SK-N-SH treated with all-trans-retinoic acid at 6 μM for 48 hours (cell line): ENCODE results near the gene GRIN1.

Experiments
- ATAC-seq: fragments of 200-7000 bp; cut with Tn5 transposase; 3 replicates; pipeline ENCODE4 v1.9.1; 2020; ENCODE audit warnings: mild to moderate bottlenecking, moderate library complexity
- ARNTL ChIP-seq: fragments of 450-650 bp; formaldehyde crosslinking; IDR thresholded peaks from 2 replicates; pipeline ENCODE4 v1.5.0; 2020; ENCODE audit warnings: low read depth, mild to moderate bottlenecking, moderate library complexity, borderline replicate concordance
- BACH2 ChIP-seq: fragments of 250-450 bp; sonication (Bioruptor Pico); IDR thresholded peaks from 2 replicates; pipeline ENCODE4 v1.9.0; 2021; ENCODE audit warnings: mild to moderate bottlenecking, borderline replicate concordance
- CSDC2 ChIP-seq: fragments of 250-450 bp; sonication (Bioruptor Pico); IDR thresholded peaks from 2 replicates; pipeline ENCODE4 v1.5.0; 2020; ENCODE audit warnings: mild to moderate bottlenecking, moderate library complexity
- ESRRG ChIP-seq: fragments of 250-450 bp; sonication (Bioruptor Pico); IDR thresholded peaks from 2 replicates; pipeline ENCODE4 v1.6.1; 2021; ENCODE audit warnings: mild to moderate bottlenecking
- GLIS3 ChIP-seq: fragments of 250-450 bp; sonication (Bioruptor Pico); IDR thresholded peaks from 2 replicates; pipeline ENCODE4 v1.5.0; 2020; ENCODE audit warnings: mild to moderate bottlenecking, moderate library complexity
- ISL1 ChIP-seq: fragments of 250-450 bp; sonication (Bioruptor Pico); IDR thresholded peaks from 2 replicates; pipeline ENCODE4 v2.1.2; 2022; ENCODE audit warnings: mild to moderate bottlenecking, moderate library complexity
- OSR1 ChIP-seq: fragments of 250-450 bp; sonication (Bioruptor Pico); IDR thresholded peaks from 2 replicates; pipeline ENCODE4 v1.8.0; 2022; ENCODE audit warnings: moderate library complexity, mild to moderate bottlenecking, inconsistent platforms
- PPARA ChIP-seq: fragments of 250-450 bp; sonication (Bioruptor Pico); IDR thresholded peaks from 2 replicates; pipeline ENCODE4 v1.5.0; 2020; ENCODE audit warnings: mild to moderate bottlenecking, borderline replicate concordance
- SNAI2 ChIP-seq: fragments of 250-450 bp; sonication (Bioruptor Pico); IDR thresholded peaks from 2 replicates; pipeline ENCODE4 v1.5.0; 2020; ENCODE audit warnings: mild to moderate bottlenecking, moderate library complexity
- TCF4 ChIP-seq: fragments of 250-450 bp; sonication (Bioruptor Pico); IDR thresholded peaks from 2 replicates; pipeline ENCODE4 v1.8.0; 2021; ENCODE audit warnings: mild to moderate bottlenecking, moderate library complexity, borderline replicate concordance
- ZC3H10 ChIP-seq: fragments of 250-450 bp; sonication (Bioruptor Pico); IDR thresholded peaks from 2 replicates; pipeline ENCODE4 v1.5.1; 2021; ENCODE audit warnings: mild to moderate bottlenecking, moderate library complexity
- ZFP3 ChIP-seq: fragments of 250-450 bp; sonication (Bioruptor Pico); IDR thresholded peaks from 2 replicates; pipeline ENCODE4 v1.5.0; 2020; ENCODE audit warnings: mild to moderate bottlenecking, moderate library complexity
- ZNF565 ChIP-seq: fragments of 450-650 bp; formaldehyde crosslinking; conservative IDR thresholded peaks from 2 replicates; pipeline ENCODE4 v1.5.0; 2020; ENCODE audit warnings: low read depth, mild to moderate bottlenecking, moderate library complexity
- ZNF8 ChIP-seq: fragments of 450-650 bp; formaldehyde crosslinking; IDR thresholded peaks from 2 replicates; pipeline ENCODE4 v1.5.0; 2020; ENCODE audit warnings: mild to moderate bottlenecking, moderate library complexity
- TF ChIP-seq, protein P1 (sequence below): fragments of 250-450 bp; sonication (Bioruptor Pico); IDR thresholded peaks from 2 replicates; pipeline ENCODE4 v1.8.0; 2020; ENCODE audit warnings: mild to moderate bottlenecking, moderate library complexity, borderline replicate concordance
- TF ChIP-seq, protein P2 (sequence below): fragments of 250-450 bp; sonication (Bioruptor Pico); IDR thresholded peaks from 2 replicates; pipeline ENCODE4 v1.8.0; 2021; ENCODE audit warnings: low read depth, mild to moderate bottlenecking, moderate library complexity, borderline replicate concordance
- TF ChIP-seq, protein P3 (sequence below): fragments of 250-450 bp; sonication (Bioruptor Pico); IDR thresholded peaks from 2 replicates; pipeline ENCODE4 v1.5.1; 2021; ENCODE audit warnings: mild to moderate bottlenecking, moderate library complexity
- TF ChIP-seq, protein P4 (sequence below): fragments of 250-450 bp; sonication (Bioruptor Pico); IDR thresholded peaks from 2 replicates; pipeline ENCODE4 v1.5.1; 2020; ENCODE audit warnings: low read depth, mild to moderate bottlenecking, moderate library complexity

The GRIN1 gene

DNA sequence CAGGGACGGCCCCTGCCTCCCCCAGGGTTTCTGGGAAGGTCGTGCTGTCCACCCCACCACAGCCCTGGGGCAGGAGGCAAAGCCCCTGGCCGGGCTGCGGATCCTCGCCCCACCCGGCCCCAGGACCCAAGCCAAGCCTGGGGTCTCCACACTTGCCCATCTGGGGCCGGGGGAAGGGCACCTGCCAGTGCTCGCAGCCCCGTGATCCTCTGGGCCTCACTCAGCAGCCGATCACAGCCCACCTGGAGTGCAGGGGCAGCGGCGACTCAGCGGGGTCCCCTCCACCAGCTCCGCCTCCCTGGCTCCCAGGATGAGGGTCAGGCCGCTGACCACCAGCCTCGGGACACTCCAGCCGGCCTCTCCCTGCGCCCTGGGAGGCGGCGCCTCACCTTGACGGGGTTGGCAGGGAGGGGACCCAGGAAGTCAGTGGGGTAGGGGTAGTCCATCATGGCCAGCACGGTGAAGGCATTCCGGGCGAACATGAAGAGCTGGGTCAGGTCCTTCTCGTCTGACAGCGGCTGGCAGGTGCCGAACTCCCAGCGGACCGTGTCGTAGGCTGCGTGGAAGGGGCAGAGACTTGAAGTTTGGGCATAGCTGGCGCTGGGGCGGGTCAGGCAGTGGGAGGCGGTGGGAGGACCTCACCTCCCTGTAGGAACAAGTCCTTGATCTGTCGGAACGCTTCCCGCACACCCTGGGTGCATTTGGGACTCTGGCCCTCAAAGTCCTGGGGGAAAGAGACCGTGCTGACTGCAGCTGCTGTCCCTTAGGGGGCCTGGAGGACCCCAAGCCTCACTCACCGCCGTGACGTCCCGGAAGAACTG lies 26.2 kb upstream of the GRIN1 start:
- TF ChIP-seq ZNF565 (CRISPR knock-in tag) (no peak), ISL1 (CRISPR knock-in tag) (no peak), OSR1 (CRISPR knock-in tag) (no peak), BACH2 (CRISPR knock-in tag) (no peak), ZC3H10 (CRISPR knock-in tag) (no peak), ESRRG (no peak), CSDC2 (no peak)
- TF ChIP-seq, protein P1, sequence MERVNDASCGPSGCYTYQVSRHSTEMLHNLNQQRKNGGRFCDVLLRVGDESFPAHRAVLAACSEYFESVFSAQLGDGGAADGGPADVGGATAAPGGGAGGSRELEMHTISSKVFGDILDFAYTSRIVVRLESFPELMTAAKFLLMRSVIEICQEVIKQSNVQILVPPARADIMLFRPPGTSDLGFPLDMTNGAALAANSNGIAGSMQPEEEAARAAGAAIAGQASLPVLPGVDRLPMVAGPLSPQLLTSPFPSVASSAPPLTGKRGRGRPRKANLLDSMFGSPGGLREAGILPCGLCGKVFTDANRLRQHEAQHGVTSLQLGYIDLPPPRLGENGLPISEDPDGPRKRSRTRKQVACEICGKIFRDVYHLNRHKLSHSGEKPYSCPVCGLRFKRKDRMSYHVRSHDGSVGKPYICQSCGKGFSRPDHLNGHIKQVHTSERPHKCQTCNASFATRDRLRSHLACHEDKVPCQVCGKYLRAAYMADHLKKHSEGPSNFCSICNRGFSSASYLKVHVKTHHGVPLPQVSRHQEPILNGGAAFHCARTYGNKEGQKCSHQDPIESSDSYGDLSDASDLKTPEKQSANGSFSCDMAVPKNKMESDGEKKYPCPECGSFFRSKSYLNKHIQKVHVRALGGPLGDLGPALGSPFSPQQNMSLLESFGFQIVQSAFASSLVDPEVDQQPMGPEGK (CRISPR knock-in tag): no peak
- TF ChIP-seq, protein P2, sequence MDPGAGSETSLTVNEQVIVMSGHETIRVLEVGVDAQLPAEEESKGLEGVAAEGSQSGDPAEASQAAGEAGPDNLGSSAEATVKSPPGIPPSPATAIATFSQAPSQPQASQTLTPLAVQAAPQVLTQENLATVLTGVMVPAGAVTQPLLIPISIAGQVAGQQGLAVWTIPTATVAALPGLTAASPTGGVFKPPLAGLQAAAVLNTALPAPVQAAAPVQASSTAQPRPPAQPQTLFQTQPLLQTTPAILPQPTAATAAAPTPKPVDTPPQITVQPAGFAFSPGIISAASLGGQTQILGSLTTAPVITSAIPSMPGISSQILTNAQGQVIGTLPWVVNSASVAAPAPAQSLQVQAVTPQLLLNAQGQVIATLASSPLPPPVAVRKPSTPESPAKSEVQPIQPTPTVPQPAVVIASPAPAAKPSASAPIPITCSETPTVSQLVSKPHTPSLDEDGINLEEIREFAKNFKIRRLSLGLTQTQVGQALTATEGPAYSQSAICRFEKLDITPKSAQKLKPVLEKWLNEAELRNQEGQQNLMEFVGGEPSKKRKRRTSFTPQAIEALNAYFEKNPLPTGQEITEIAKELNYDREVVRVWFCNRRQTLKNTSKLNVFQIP (CRISPR knock-in tag): no peak
- ATAC-seq: no peak

DNA sequence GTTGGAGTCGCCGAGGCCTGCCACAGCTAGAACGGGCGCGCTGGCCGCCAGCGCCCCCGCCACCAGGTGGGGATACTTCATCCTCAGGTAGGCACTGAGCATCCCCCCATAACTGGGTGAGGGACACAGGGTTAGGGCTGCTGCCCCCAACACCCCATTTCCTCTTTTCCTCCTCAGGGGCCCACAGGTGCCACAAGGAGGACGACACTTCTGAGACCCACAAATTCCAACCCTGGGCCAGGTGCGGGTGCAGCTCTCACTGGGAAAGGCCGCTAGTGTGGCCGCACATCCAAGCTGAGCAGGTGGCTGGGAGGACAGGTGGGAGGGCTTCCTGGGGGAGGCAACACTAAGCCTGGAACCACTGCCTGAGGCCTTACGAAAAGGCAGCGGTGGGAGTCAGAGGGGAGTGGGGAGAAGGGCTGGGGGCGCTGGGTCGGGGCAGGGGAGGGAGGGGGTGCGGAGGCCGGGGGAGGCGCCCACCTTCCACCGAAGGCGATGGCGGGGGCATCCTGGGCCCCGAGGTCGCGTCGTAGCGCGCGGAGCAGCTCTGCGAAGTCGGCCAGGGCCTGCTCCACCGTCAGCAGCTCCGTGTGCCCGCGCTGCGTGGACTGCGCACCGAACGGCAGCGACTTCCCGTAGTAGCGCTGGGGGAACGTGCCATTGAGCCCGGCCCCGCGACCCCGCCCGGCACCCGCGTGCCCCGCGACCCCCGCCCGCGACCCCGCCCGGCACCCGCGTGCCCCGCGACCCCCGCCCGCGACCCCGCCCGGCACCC lies 25.4 kb upstream of the GRIN1 start:
- no peak for ATAC-seq
- TF ChIP-seq ZFP3 (CRISPR knock-in tag) (no peak), ZC3H10 (CRISPR knock-in tag) (no peak), ZNF8 (no peak), OSR1 (CRISPR knock-in tag) (no peak), TCF4 (CRISPR knock-in tag) (no peak), ESRRG (no peak), GLIS3 (CRISPR knock-in tag) (no peak), ARNTL (no peak), PPARA (CRISPR knock-in tag) (no peak), SNAI2 (CRISPR knock-in tag) (no peak), ISL1 (CRISPR knock-in tag) (no peak), ZNF565 (CRISPR knock-in tag) (no peak), CSDC2 (no peak)
- TF ChIP-seq, protein P3, sequence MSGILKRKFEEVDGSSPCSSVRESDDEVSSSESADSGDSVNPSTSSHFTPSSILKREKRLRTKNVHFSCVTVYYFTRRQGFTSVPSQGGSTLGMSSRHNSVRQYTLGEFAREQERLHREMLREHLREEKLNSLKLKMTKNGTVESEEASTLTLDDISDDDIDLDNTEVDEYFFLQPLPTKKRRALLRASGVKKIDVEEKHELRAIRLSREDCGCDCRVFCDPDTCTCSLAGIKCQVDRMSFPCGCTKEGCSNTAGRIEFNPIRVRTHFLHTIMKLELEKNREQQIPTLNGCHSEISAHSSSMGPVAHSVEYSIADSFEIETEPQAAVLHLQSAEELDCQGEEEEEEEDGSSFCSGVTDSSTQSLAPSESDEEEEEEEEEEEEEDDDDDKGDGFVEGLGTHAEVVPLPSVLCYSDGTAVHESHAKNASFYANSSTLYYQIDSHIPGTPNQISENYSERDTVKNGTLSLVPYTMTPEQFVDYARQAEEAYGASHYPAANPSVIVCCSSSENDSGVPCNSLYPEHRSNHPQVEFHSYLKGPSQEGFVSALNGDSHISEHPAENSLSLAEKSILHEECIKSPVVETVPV (CRISPR knock-in tag): no peak
- TF ChIP-seq, protein P2 (CRISPR knock-in tag): no peak
- TF ChIP-seq, protein P4, sequence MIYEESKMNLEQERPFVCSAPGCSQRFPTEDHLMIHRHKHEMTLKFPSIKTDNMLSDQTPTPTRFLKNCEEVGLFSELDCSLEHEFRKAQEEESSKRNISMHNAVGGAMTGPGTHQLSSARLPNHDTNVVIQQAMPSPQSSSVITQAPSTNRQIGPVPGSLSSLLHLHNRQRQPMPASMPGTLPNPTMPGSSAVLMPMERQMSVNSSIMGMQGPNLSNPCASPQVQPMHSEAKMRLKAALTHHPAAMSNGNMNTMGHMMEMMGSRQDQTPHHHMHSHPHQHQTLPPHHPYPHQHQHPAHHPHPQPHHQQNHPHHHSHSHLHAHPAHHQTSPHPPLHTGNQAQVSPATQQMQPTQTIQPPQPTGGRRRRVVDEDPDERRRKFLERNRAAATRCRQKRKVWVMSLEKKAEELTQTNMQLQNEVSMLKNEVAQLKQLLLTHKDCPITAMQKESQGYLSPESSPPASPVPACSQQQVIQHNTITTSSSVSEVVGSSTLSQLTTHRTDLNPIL (CRISPR knock-in tag): no peak
- TF ChIP-seq, protein P1 (CRISPR knock-in tag): no peak
